Measurements from ENCODE around the gene IL6. TPM values are rescaled to one million over a fixed set of nuclear protein-coding genes. Genes with fewer than 3 reads are reported as not detected.

Gene IL6
- total RNA-seq, 1 experiment from 2014 or later: not detected

GRCh38 chr7:22781230-22781711 lies 54.3 kb downstream of the IL6 start:
- peaks cover 0 to 9% of the 10 kb centered on the region in 2 experiments; a peak in 1 of 4 replicates for H3K4me1 ChIP-seq (ENCODE audit: control insufficient read depth in 1 of 2, insufficient read depth in 2 of 2, low read length in 2 of 2)
- H3K9me3 ChIP-seq (ENCODE audit: control insufficient read depth in 1 of 2, insufficient read depth in 1 of 2, low read depth in 1 of 2, low read length in 2 of 2): no peaks in the 10 kb centered on the region
- H3K36me3 ChIP-seq (ENCODE audit: control insufficient read depth in 1 of 2, insufficient read depth in 2 of 2, low read length in 2 of 2): no peaks in the 10 kb centered on the region
- H4K20me1 ChIP-seq (ENCODE audit: insufficient read depth): no peaks in the 10 kb centered on the region
- H3K9me2 ChIP-seq (ENCODE audit: insufficient read depth): no peaks in the 10 kb centered on the region
- H3K4me3 ChIP-seq (replicated peaks in 1 of 2; ENCODE audit: low read depth in 1 of 2, low read length in 2 of 2): no peak overlapping the region
- H3K27me3 ChIP-seq (ENCODE audit: insufficient read depth, low read length): no peaks in the 10 kb centered on the region
- DNase-seq (ENCODE audit: low read depth, low spot score): no peak
- CTCF ChIA-PET: interaction anchor here (1.2 to 2.5 kb wide), 3 partner anchors 12 to 220 kb away, joined by 3 to 15 read pairs (median 9); partner anchors contain the start of gene IL6
- RAD21 ChIA-PET (ENCODE audit: low non-redundant PET in 1 of 2, low total read pairs in 2 of 2, uncharacterized antibody in 2 of 2, unreplicated experiment in 2 of 2): no interaction called here
- no peak for ATAC-seq
- intact Hi-C loops (cut with micrococcal nuclease): no loop called here
- H2AFZ ChIP-seq (ENCODE audit: low read depth, low read length, poor library complexity, severe bottlenecking): peak overlapping the region; percentile 60
- no peak overlapping the region for H3K9ac ChIP-seq (ENCODE audit: low read length)
- no peak overlapping the region for H3K27ac ChIP-seq (ENCODE audit: low read depth, low read length)
- peak overlapping the region; percentile 5; the same call in 1 of the 2 replicates for H3K4me2 ChIP-seq (ENCODE audit: low read length)
- no TSS peak for BruUV-seq (replicated peaks)
- POLR2A ChIA-PET: no interaction called here
- TF ChIP-seq EGR1 (IDR thresholded peaks at IDR 0.05; ENCODE audit: low read depth) (peak; percentile 45; the same call in 1 of the 2 replicates), CEBPB (IDR thresholded peaks at IDR 0.05; ENCODE audit: low read depth) (no peak)
- no peaks in the 10 kb centered on the region for H3K79me2 ChIP-seq (ENCODE audit: insufficient read depth, low read length)

Other genes with a start within 250 kb of the IL6 start
- gene STEAP1B, start 227.0 kb upstream of the IL6 start, total RNA-seq (2021; ENCODE audit: unreplicated experiment): 0.27 TPM
- 325 TPM for gene TOMM7, start 95.6 kb downstream of the IL6 start, total RNA-seq (2021; ENCODE audit: unreplicated experiment)

Data from HCT116 (cell line).